HG03196 (cell line): ENCODE measurements around the gene VWF.
A peak's percentile ranks its signal among the peaks of the same experiment; 100 is the strongest.
"Not testable (repeated sequence)": the region's sequence is repeated elsewhere in the genome, so short reads cannot be mapped to it uniquely, and the experiment has no call there.

Source experiments
- ATAC-seq: cut with Tn5 transposase; IDR thresholded peaks from one replicate; pipeline ENCODE4 v1.9.1; 2021; ENCODE audit not compliant: unreplicated experiment

VWF gene

DNA sequence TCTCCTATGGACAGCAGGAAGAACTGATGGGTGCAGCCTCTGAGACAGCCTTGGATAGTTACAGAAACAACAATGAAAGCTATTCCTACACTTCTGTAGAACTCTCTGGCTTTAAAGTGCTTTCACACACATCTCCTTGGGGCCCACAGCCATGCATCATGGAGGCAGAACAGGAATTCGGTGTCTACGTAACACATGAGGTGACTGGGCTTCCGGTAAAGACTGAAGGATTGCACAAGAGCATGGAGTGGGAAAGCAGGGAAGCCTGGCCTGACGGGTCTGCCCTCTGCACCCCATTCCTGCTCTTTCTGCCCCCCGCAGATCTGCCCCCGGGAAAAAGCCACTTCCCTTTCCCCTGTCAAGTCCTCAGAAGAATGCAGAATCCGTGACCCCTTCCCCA, 82.6 kb downstream of the VWF start:
- ATAC-seq = no peak

DNA sequence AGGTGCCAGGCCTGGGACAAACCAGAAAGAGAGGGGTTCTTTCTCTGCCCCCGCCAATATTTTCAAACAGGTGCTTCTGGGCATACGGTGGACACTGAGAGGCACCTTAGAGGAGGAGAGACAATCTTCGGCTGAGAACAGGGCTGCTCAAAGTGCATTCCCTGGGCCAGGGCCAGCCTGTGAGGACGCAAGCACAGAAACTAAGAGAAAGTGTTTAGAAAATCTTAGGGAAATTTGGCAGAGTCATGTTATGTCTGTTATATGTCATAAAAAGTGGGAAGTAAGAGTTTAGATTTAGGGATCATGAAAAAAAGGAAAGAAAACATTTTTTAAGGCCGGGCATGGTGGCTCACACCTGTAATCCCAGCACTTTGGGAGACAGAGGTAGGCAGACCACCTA, 83.7 kb downstream of the VWF start:
- no peak for ATAC-seq

DNA sequence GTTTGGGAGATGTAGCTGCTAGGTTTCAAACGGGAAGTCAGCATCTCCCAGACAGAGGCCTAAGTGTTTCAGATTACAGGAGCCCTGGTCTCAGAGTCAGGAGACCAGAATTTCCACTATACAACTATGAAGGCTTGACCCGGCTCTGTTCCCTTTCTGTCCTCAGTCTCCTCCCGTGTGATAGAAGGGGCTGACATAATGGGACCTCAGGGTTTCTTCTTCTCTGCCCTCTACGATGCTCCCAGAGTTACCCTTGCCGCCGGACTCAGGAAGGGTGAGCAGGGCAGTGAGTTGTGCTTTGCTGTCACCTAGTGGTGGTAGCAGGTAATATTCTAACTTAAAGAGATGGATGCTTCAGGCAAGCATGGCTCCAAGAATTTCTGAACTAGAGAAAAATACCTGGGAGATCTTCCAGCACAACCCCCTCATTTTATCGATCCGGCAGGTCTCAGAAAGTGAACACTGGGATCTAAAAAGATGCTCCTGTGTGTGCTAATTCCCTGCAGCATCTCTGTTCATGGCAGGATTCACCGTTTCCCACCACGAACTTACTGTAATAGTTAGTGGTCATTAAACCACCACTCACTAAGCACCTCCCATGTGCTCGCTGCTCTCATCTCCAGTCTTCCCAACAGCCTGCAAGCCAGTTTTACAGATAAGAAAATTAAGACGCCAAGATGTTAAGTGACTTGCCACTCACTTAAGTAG, 84.4 kb downstream of the VWF start:
- ATAC-seq = no peak

GRCh38 chr12:6038160-6038559, 86.3 kb downstream of the VWF start:
- peak; percentile 64 for ATAC-seq

DNA sequence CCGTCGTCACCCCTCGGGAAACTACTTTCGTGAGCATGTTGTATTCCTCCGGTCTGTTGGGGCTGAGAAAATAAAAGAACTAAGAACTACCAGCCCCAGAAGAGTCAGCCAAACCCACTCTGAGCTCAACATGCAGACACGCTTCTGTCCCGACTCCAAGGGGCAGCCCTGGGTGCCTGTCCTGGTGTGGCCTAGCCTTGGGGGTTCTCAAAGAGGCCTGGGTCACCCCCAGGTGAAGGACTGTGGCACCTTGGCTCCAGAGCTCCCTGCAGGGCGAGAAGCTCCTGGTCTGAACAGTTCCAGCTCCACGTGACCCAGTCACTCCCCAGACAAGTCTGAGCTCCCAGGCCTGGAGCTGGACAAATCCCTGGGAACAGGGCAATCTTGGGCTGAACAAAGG, 87.0 kb downstream of the VWF start:
- no peak for ATAC-seq

DNA sequence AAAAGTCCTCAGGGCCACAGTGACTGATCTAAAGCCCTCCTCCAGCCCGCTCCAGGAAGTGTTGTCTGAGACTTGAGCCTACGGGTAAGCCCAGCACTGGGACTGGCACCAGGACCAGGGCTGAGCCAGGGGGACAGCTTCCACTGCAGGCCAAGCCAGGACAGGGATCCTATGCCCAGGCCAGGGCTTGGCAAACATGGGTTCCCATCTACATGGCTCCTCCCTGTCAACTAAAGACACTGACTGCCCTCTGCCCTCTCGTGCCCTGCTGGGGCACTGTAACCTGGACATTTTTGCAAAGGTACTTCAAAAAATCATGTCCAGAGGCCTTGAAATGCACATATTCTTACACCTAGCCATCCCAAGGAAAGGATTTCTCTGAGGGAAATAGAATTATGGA, 88.0 kb downstream of the VWF start:
- no peak for ATAC-seq

GRCh38 chr12:6034596-6034995, 89.9 kb downstream of the VWF start:
- no peak for ATAC-seq

GRCh38 chr12:6033546-6033945, 90.9 kb downstream of the VWF start:
- ATAC-seq = no peak

GRCh38 chr12:6032726-6033125, 91.7 kb downstream of the VWF start:
- no peak for ATAC-seq

DNA sequence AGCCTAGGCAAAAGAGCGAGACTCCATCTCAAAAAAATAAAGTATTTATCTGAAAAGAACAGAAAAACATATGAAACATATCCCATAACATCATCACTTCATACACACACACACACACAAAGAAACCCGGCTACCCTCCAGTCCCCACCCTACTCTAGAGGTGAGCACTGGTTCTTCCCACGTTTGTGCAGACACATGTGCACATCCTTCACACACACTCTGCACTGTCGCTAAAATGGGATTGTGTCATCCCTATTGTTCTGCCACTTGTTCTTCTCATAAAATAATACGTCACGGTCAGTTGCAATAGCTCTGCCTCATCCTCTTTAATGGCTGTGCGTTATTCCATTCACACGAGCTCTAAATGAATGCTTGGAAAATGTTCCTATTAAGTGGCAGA, 93.5 kb downstream of the VWF start:
- no peak for ATAC-seq

DNA sequence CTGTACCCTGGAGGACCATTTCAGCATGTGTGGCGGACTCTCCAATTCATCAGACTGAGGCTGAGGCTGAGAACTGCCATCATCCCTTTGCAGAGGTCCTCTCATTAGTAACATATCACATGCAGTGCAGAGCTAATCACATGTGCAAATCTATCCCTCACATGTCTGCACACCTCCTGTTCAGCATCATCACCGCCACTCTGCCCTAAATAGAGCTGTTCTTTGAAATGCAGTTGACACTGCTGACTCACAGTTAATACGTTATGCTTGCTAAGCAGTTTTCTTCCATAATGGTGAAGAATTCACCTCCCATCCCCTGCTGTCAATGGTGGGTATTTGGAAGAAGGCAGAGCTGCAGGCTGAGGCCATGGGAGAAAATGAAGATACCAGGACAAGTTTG, 94.4 kb downstream of the VWF start:
- ATAC-seq = no peak

DNA sequence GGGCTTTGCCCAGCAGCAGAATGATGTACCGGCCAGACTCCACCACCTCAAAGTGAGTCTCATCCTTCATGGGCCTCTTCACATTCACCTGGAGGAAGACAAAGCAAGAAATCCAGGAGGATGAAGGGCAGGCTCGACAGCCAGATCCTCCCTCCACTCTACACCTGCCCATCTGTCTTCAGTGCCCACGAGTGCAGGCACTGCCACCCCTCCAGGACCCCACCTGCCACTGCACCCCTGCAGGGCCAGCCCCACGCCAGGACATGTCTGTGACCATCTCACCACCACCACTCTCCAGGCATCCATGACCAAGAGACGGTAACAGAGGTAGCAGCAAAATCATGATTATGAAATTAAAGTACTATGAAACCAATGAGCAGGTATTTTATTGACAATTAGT, 95.1 kb downstream of the VWF start:
- ATAC-seq = no peak

DNA sequence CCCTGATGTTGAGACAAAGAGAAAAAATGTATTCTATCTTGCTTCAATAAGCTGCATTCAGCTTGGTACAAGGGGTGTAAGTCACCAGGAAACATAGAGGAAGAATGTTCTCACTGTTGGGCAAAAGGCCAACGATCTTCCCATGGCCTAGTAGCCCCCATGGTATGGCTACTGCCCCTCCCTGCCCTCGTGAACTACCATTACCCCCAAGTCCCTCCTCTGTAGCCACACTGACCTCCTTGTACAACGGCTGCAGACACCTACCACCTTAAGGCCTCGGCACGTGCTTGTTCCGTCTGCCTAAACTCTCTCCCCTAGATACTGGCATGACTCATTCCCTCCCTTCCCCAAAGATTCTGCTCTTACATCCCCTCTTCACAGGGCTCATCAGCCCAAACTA, 97.5 kb downstream of the VWF start:
- no peak for ATAC-seq

GRCh38 chr12:6025703-6026298, 98.7 kb downstream of the VWF start:
- ATAC-seq = not testable (repeated sequence)

DNA sequence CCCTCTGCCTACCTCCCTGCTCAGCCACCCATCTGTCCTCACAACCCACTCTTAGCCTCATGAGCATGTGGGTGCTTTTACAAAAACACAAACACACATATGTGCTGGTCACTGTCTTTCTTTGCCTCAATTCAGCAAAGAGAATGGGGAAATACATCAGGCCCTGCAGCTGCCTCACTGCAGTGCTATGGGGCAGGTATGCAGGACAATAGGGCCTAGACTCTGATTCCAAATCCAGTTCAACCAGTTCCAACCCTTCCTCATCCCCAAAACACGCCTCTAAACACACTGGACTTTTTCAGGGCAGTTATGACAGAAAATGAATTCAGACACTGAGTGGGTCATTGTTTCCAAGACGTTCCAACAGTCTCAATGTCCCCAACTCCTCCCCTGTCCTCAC, 100.4 kb downstream of the VWF start:
- not testable (repeated sequence) for ATAC-seq

DNA sequence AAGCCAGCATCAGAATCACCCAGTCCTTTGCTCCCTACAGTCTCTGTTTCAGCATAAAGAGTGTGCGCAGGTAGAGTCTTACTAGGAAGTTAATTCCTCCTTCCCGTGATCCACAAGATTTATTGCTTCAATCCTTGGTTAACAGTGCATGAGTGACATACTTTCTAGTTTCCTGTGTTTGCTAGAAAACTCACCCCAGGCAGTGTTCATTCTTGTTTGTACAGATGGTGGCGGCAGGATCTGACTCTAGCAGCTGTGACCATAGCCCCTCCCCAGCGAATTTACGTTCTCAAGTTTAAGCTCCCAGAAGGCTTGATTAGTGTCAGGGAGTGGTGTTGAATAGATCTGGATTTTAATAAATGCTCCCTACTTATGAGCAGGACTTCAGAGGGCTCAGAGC, 103.5 kb downstream of the VWF start:
- ATAC-seq = no peak

DNA sequence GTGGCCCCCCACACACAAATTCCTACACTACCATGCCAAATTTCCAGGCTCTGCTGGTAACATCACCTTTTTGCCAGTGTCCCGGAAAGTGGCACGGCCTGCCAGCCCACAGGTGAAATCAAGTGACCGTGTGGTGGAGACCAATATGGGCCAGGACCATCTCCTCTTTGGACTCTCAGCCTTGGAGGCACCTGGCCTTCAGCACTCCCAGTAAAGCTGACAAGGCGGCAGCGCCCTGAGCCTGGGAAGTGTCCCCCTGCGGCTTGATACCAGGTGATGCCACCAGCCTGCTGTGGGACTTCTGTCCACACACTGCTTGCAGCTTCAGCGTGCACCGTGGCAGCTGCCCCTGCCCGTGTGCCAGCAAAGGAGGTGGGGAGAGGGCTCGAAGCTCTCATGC, 104.0 kb downstream of the VWF start:
- ATAC-seq = not testable (repeated sequence)

GRCh38 chr12:6019256-6019655, 105.2 kb downstream of the VWF start:
- ATAC-seq = not testable (repeated sequence)

DNA sequence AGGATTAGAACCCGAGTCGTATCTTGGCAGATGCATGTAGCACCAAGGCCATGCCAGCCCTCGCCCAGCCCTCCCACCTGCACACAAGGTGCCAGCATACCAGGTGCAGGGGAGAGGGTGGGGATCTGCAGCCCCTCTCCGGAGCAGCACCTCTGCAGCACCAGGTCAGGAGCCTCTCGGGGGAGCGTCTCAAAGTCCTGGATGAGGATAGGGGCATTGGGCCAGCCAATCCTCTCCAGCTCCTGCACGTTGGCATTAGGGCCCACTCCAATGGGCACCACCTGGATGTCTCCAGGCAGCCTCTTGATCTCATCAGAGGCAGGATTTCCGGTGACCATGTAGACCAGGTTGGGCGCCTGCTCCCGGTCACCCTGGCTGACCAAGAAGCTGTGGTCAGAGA, 106.2 kb downstream of the VWF start:
- ATAC-seq = no peak

DNA sequence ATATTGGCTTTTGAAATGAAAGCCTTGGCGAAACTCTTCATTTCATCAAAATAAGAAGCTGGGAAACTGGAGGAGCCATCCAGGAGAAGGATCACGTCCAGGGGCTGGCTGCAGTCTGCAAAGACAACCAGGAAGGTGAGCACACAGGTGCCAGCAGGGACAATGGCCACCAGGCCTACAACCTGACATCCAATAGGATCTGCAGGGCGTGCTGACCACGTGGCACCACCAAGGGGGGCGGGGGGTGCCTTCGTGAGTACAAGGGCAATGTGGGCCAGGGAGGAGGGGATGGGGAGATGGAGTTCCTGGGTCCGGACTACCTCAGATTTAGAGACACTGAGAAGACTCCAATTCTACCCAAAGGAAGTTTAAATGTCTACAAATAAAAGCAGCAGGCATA, 107.7 kb downstream of the VWF start:
- ATAC-seq = no peak

- ATAC-seq = not testable (repeated sequence)
These were observed 108.5 kb downstream of the VWF start for GRCh38 chr12:6016004-6016403.

DNA sequence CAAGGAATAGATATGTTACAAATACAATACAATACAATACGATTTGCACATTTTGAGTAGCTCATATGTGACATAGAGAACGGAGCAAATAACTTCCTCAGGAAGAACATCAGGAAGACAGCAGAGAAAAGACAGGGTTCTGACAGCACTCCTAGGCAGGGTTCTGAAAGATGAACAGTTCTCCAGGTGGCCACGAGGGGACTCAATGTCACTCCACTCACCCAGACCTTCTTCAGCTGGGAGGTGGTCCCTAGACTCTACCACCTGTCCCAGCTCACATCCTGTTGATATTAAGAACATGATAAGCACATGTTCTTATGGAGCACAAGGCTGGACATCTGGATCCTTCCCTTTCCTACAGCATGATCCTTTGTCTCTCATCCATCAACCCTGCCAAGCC, 109.2 kb downstream of the VWF start:
- not testable (repeated sequence) for ATAC-seq
